IMR-90 (cell line): ENCODE results near the gene GALNT9. TPM values are rescaled to one million over a fixed set of nuclear protein-coding genes. Genes with fewer than 3 reads are reported as not detected.

Experiments
- ATAC-seq: fragments of 200-7000 bp; cut with Tn5 transposase; 2 replicates; pipeline ENCODE4 v1.9.1; 2020; ENCODE audit warnings: low read depth, mild to moderate bottlenecking, moderate library complexity
- BruUV-seq: library from RNA; stranded (reverse); fragments of 400-500 nt; replicated peaks from 2 replicates; lab custom pipeline; 2021; lab: Mats Ljungman, UMichigan
- CTCF ChIA-PET: fragments of 300-600 bp; formaldehyde crosslinking; extraction: SDS; loops from one replicate; lab custom pipeline; 2021; ENCODE audit warnings: antibody characterized with exemption; lab: Yijun Ruan, JAX
- POLR2A ChIA-PET: fragments of 300-600 bp; sonication (Branson Sonifier 250); formaldehyde crosslinking; loops from one replicate; lab custom pipeline; 2022; ENCODE audit warnings: antibody characterized with exemption; ENCODE audit not compliant: unreplicated experiment; lab: Charles Lee
- DNase-seq: peaks from one replicate; pipeline ENCODE4 v3.0.0; 2013
- H2AFZ ChIP-seq: replicated peaks from 2 replicates; pipeline ENCODE3; 2013; ENCODE audit warnings: low read length, mild to moderate bottlenecking; ENCODE audit not compliant: poor library complexity
- H2AK5ac ChIP-seq: 2 replicates; pipeline ENCODE4 v1.6.1; 2013; ENCODE audit warnings: low read depth, low read length, inconsistent platforms
- H2AK9ac ChIP-seq: replicated peaks from 2 replicates; pipeline ENCODE3; 2013; ENCODE audit warnings: mild to moderate bottlenecking, low read depth, low read length, moderate library complexity; ENCODE audit not compliant: poor library complexity
- H2BK120ac ChIP-seq: 2 replicates; pipeline ENCODE4 v1.6.1; 2013; ENCODE audit warnings: low read depth, low read length, inconsistent platforms
- H2BK15ac ChIP-seq: 3 replicates; pipeline ENCODE4 v1.6.1; 2013; ENCODE audit warnings: low read depth, low read length, inconsistent platforms
- H2BK20ac ChIP-seq: 2 replicates; pipeline ENCODE4 v1.6.1; 2013; ENCODE audit warnings: low read depth, mild to moderate bottlenecking, inconsistent platforms, low read length, moderate library complexity
- H2BK5ac ChIP-seq: 2 replicates; pipeline ENCODE4 v1.6.1; 2013; ENCODE audit warnings: mild to moderate bottlenecking, low read depth, low read length, inconsistent platforms; ENCODE audit not compliant: poor library complexity, severe bottlenecking
- H3K14ac ChIP-seq: replicated peaks from 2 replicates; pipeline ENCODE4 v1.6.1; 2013; ENCODE audit warnings: low read depth, low read length, inconsistent platforms
- H3K18ac ChIP-seq: 2 replicates; pipeline ENCODE4 v1.6.1; 2013; ENCODE audit warnings: low read depth, low read length, control low read depth
- H3K23ac ChIP-seq: 2 replicates; pipeline ENCODE4 v1.6.1; 2013; ENCODE audit warnings: low read depth, low read length, inconsistent platforms
- H3K27ac ChIP-seq: 2 replicates; pipeline ENCODE4 v1.5.1; 2013; ENCODE audit warnings: mild to moderate bottlenecking, control low read depth, low read length; ENCODE audit not compliant: insufficient read depth
- H3K27me3 ChIP-seq: 2 replicates; pipeline ENCODE4 v1.6.1; 2013; ENCODE audit warnings: low read length; ENCODE audit not compliant: control insufficient read depth, insufficient read depth
- H3K36me3 ChIP-seq: 2 replicates; pipeline ENCODE4 v1.6.1; 2013; ENCODE audit warnings: low read length, mixed read lengths; ENCODE audit not compliant: control insufficient read depth, insufficient read depth
- H3K4ac ChIP-seq: 2 replicates; pipeline ENCODE4 v1.6.1; 2013; ENCODE audit warnings: low read depth, low read length, inconsistent platforms
- H3K4me1 ChIP-seq: 2 replicates; pipeline ENCODE4 v1.6.1; 2013; ENCODE audit warnings: low read length, mixed read lengths; ENCODE audit not compliant: control insufficient read depth, insufficient read depth
- H3K4me2 ChIP-seq: 2 replicates; pipeline ENCODE4 v1.6.1; 2013; ENCODE audit warnings: low read depth, mild to moderate bottlenecking, control low read depth, low read length, moderate library complexity
- H3K4me3 ChIP-seq: 2 replicates; pipeline ENCODE4 v1.5.1; 2013; ENCODE audit warnings: low read depth, mild to moderate bottlenecking, control low read depth, low read length, moderate library complexity; ENCODE audit not compliant: insufficient read depth
- H3K56ac ChIP-seq: 2 replicates; pipeline ENCODE4 v1.6.1; 2013; ENCODE audit warnings: low read length, inconsistent platforms; ENCODE audit not compliant: insufficient read depth; ENCODE audit errors: extremely low read depth
- H3K79me1 ChIP-seq, 2 experiments: 2 replicates each; pipeline ENCODE4 v1.6.1; 2013; ENCODE audit warnings: low read length in 2 of 2, inconsistent platforms in 1 of 2, low read depth in 1 of 2
- H3K9ac ChIP-seq: 2 replicates; pipeline ENCODE4 v1.6.1; 2013; ENCODE audit warnings: low read depth, low read length, control low read depth
- H3K9me1 ChIP-seq: 2 replicates; pipeline ENCODE4 v1.6.1; 2013; ENCODE audit warnings: low read length, inconsistent platforms; ENCODE audit not compliant: insufficient read depth
- H3K9me3 ChIP-seq: 2 replicates; pipeline ENCODE4 v1.6.1; 2013; ENCODE audit warnings: low read length; ENCODE audit not compliant: control insufficient read depth, insufficient read depth
- H4K20me1 ChIP-seq: 2 replicates; pipeline ENCODE4 v1.6.1; 2013; ENCODE audit warnings: low read length, inconsistent platforms; ENCODE audit not compliant: insufficient read depth
- H4K5ac ChIP-seq: 2 replicates; pipeline ENCODE4 v1.6.1; 2013; ENCODE audit warnings: mild to moderate bottlenecking, low read depth, low read length, control low read depth
- H4K8ac ChIP-seq, 2 experiments: 2 replicates each; pipeline ENCODE4 v1.6.1; 2013; ENCODE audit warnings: low read depth in 2 of 2, low read length in 2 of 2, control low read depth in 1 of 2, inconsistent platforms in 1 of 2
- H4K91ac ChIP-seq: 2 replicates; pipeline ENCODE4 v1.6.1; 2013; ENCODE audit warnings: low read depth, low read length, inconsistent platforms; ENCODE audit not compliant: insufficient read depth
- BHLHE40 ChIP-seq: fragments of 150-350 bp; IDR thresholded peaks from 2 replicates; pipeline ENCODE4 v1.6.1; 2016; ENCODE audit warnings: mild to moderate bottlenecking, low read depth, low read length
- CEBPB ChIP-seq: IDR thresholded peaks from 2 replicates; pipeline ENCODE4 v1.6.1; 2012; ENCODE audit warnings: low read depth, low read length, improper control_type of control experiment
- CHD1 ChIP-seq: IDR thresholded peaks from 2 replicates; pipeline ENCODE4 v1.6.1; 2012; ENCODE audit warnings: low read depth, low read length, improper control_type of control experiment
- CTCF ChIP-seq: conservative IDR thresholded peaks from 2 replicates; pipeline ENCODE4 v1.5.1; 2012; ENCODE audit warnings: mild to moderate bottlenecking, low read depth, low read length, improper control_type of control experiment
- ELK1 ChIP-seq: fragments of 150-350 bp; IDR thresholded peaks from 2 replicates; pipeline ENCODE4 v1.6.1; 2016; ENCODE audit warnings: low read depth, mild to moderate bottlenecking, low read length, moderate library complexity, borderline replicate concordance
- FOS ChIP-seq: fragments of 150-350 bp; IDR thresholded peaks from 2 replicates; pipeline ENCODE4 v1.6.1; 2016; ENCODE audit warnings: low read depth, low read length
- MAFK ChIP-seq: IDR thresholded peaks from 2 replicates; pipeline ENCODE4 v1.6.1; 2012; ENCODE audit warnings: low read depth, low read length, improper control_type of control experiment
- MAZ ChIP-seq: IDR thresholded peaks from 2 replicates; pipeline ENCODE4 v1.6.1; 2012; ENCODE audit warnings: low read depth, mild to moderate bottlenecking, low read length, improper control_type of control experiment, moderate library complexity, borderline replicate concordance
- MXI1 ChIP-seq: IDR thresholded peaks from 2 replicates; pipeline ENCODE4 v1.6.1; 2012; ENCODE audit warnings: low read depth, mild to moderate bottlenecking, low read length, moderate library complexity, borderline replicate concordance
- NFE2L2 ChIP-seq: fragments of 150-350 bp; IDR thresholded peaks from 2 replicates; pipeline ENCODE4 v1.6.1; 2016; ENCODE audit warnings: low read depth, mild to moderate bottlenecking, low read length
- POLR2A ChIP-seq: IDR thresholded peaks from 2 replicates; pipeline ENCODE4 v1.6.1; 2012; ENCODE audit warnings: mild to moderate bottlenecking, low read depth, low read length
- RAD21 ChIP-seq: IDR thresholded peaks from 2 replicates; pipeline ENCODE4 v1.6.1; 2012; ENCODE audit warnings: low read length, improper control_type of control experiment
- RCOR1 ChIP-seq: IDR thresholded peaks from 2 replicates; pipeline ENCODE4 v1.6.1; 2012; ENCODE audit warnings: mild to moderate bottlenecking, low read length, improper control_type of control experiment; ENCODE audit not compliant: insufficient replicate concordance
- RFX5 ChIP-seq: IDR thresholded peaks from 2 replicates; pipeline ENCODE4 v1.8.0; 2012; ENCODE audit warnings: low read depth, mild to moderate bottlenecking, low read length, moderate library complexity
- SMC3 ChIP-seq: fragments of 150-350 bp; IDR thresholded peaks from 2 replicates; pipeline ENCODE4 v1.6.1; 2016; ENCODE audit warnings: low read depth, mild to moderate bottlenecking, antibody characterized with exemption, low read length, moderate library complexity
- USF2 ChIP-seq: fragments of 150-350 bp; IDR thresholded peaks from 2 replicates; pipeline ENCODE4 v1.6.1; 2017; ENCODE audit warnings: mild to moderate bottlenecking, antibody characterized with exemption, low read length, low read depth
- WGBS, 2 experiments: methylation state at CpG; one replicate each; pipeline versions ENCODE4 v1.1.5 to v1.1.7; 2013; ENCODE audit warnings: missing lambda C conversion rate in 2 of 2; ENCODE audit not compliant: insufficient read length in 1 of 2; ENCODE audit errors: extremely low coverage in 2 of 2; 5-methylcytosine and 5-hydroxymethylcytosine counted together
- dilution Hi-C: fragments of 300-500 bp; cut with HindIII; formaldehyde crosslinking; loops from one replicate; pipeline ENCODE4 v1.14.3; 2018; ENCODE audit warnings: low sequenced_read_pairs; ENCODE audit not compliant: unreplicated experiment
- in situ Hi-C: fragments of 300-500 bp; cut with MboI; formaldehyde crosslinking; loops from 3 replicates; pipeline ENCODE4 v1.14.3; 2019; ENCODE audit warnings: low sequenced_read_pairs, inconsistent platforms, mixed read lengths
- intact Hi-C: fragments of 100-400 bp; cut with micrococcal nuclease; formaldehyde crosslinking; loops from 2 replicates; pipeline ENCODE4 v1.10.0; 2022
- polyA plus RNA-seq, 3 experiments: library from polyadenylated mRNA; depleted of rRNA; stranded (reverse); fragments of >200 nt; gene quantifications; 2 replicates each; pipeline ENCODE4 v1.2.3, GENCODE V29; 2012; ENCODE audit warnings: low replicate concordance in 1 of 3
- total RNA-seq: library from RNA; depleted of rRNA; stranded (reverse); fragments of >200 nt; gene quantifications from 2 replicates; pipeline ENCODE4 v1.2.3, GENCODE V29; 2012

GALNT9 gene
- total and polyA plus RNA-seq, 2 of the 4 experiments (the other 2 are of a cell fraction), result under 0.01 to 0.12 TPM

GRCh38 chr12:132278401-132279183 lies 50.8 kb downstream of the GALNT9 start:
- H3K9me1 ChIP-seq, result no peaks in the 10 kb centered on the region
- no peak overlapping the region for H3K18ac ChIP-seq
- H4K8ac ChIP-seq, result no peak overlapping the region
- H3K4me2 ChIP-seq, result no peak overlapping the region
- no peak overlapping the region for H4K5ac ChIP-seq
- H3K27ac ChIP-seq, result no peak overlapping the region
- H2AK9ac ChIP-seq, result no peak overlapping the region
- H2AK5ac ChIP-seq, result no peak overlapping the region
- no peak overlapping the region for H2BK5ac ChIP-seq
- dilution Hi-C loops, result no loop called here
- ChIA-PET CTCF (no interaction called here), POLR2A (no interaction called here)
- no peaks in the 10 kb centered on the region for H3K9me3 ChIP-seq
- DNase-seq (no peak), ATAC-seq (no peak)
- no peak overlapping the region for H3K56ac ChIP-seq
- H3K27me3 ChIP-seq, result peaks cover 25% of the 10 kb centered on the region; the same call in 1 of the 2 replicates
- H2BK20ac ChIP-seq, result no peak overlapping the region
- 66% methylated on average over 11 of the region's 38 CpGs; no CpG with 5 or more reads in 1 of the 2 experiments for WGBS, 2 experiments
- in situ Hi-C loops, result no loop called here
- no peak overlapping the region for H3K4me3 ChIP-seq
- no peak overlapping the region for H3K14ac ChIP-seq
- BruUV-seq, result no TSS peak
- TF ChIP-seq BHLHE40 (no peak), MXI1 (no peak), CTCF (no peak), RCOR1 (no peak), SMC3 (no peak), MAZ (no peak), MAFK (no peak), RAD21 (no peak), CEBPB (no peak), NFE2L2 (no peak), FOS (no peak), ELK1 (no peak), CHD1 (no peak), USF2 (no peak), POLR2A (no peak), RFX5 (no peak)
- no peak overlapping the region for H2AFZ ChIP-seq
- no peaks in the 10 kb centered on the region for H4K20me1 ChIP-seq
- no peaks in the 10 kb centered on the region for H3K79me1 ChIP-seq
- H3K9ac ChIP-seq, result no peak overlapping the region
- no peak overlapping the region for H3K23ac ChIP-seq
- no peak overlapping the region for H2BK15ac ChIP-seq
- H3K4ac ChIP-seq, result no peak overlapping the region
- H3K4me1 ChIP-seq, result no peaks in the 10 kb centered on the region
- intact Hi-C loops, result no loop called here
- no peak overlapping the region for H2BK120ac ChIP-seq
- H3K36me3 ChIP-seq, result no peaks in the 10 kb centered on the region
- no peak overlapping the region for H4K91ac ChIP-seq
